GM12878 (cell line): ENCODE measurements around the gene PTPRQ.

Source experiments
- BCL3 ChIP-seq: IDR thresholded peaks from 2 replicates; pipeline ENCODE4 v1.6.1; 2011; ENCODE audit warnings: borderline replicate concordance, low read depth, mild to moderate bottlenecking, moderate library complexity, low read length; ENCODE audit not compliant: insufficient read depth, poor library complexity, severe bottlenecking
- BCLAF1 ChIP-seq: fragments of 450-650 bp; IDR thresholded peaks from 2 replicates; pipeline ENCODE4 v1.6.1; 2017; ENCODE audit warnings: antibody characterized with exemption, mild to moderate bottlenecking, moderate library complexity
- CEBPZ ChIP-seq: fragments of 150-350 bp; IDR thresholded peaks from 2 replicates; pipeline ENCODE4 v1.6.1; 2016; ENCODE audit warnings: low read depth, low read length
- CTCF ChIP-seq, 3 experiments: IDR thresholded peaks in 2 of 3; conservative IDR thresholded peaks in 1 of 3; 2 replicates each; pipeline ENCODE4 v1.5.1; 2011; ENCODE audit warnings: low read depth in 3 of 3, low read length in 3 of 3, mild to moderate bottlenecking in 3 of 3, control low read depth in 2 of 3, moderate library complexity in 2 of 3, inconsistent platforms in 1 of 3, mixed read lengths in 1 of 3; ENCODE audit not compliant: control insufficient read depth in 2 of 3, insufficient read depth in 1 of 3; ENCODE audit errors: extremely low read depth in 1 of 3
- EZH2 ChIP-seq: IDR thresholded peaks from 2 replicates; pipeline ENCODE4 v1.6.1; 2012; ENCODE audit warnings: low read depth, mild to moderate bottlenecking, control low read depth, inconsistent platforms, low read length, borderline replicate concordance; ENCODE audit not compliant: control insufficient read depth
- FOXM1 ChIP-seq: IDR thresholded peaks from 2 replicates; pipeline ENCODE4 v1.6.1; 2012; ENCODE audit warnings: low read depth, mild to moderate bottlenecking, inconsistent platforms, low read length, moderate library complexity
- NFXL1 ChIP-seq: fragments of 450-650 bp; IDR thresholded peaks from 2 replicates; pipeline ENCODE4 v1.6.1; 2017; ENCODE audit warnings: antibody characterized with exemption, mild to moderate bottlenecking, borderline replicate concordance
- NRF1 ChIP-seq: conservative IDR thresholded peaks from 2 replicates; pipeline ENCODE4 v1.6.1; 2011; ENCODE audit warnings: mild to moderate bottlenecking, low read depth, low read length, improper control_type of control experiment
- PBX3 ChIP-seq: IDR thresholded peaks from 2 replicates; pipeline ENCODE4 v1.6.1; 2011; ENCODE audit warnings: mild to moderate bottlenecking, low read depth, low read length, moderate library complexity; ENCODE audit not compliant: insufficient replicate concordance
- ZSCAN29 ChIP-seq: fragments of 450-650 bp; IDR thresholded peaks from 2 replicates; pipeline ENCODE4 v1.6.1; 2017; ENCODE audit warnings: mild to moderate bottlenecking, moderate library complexity

GRCh38 chr12:80551897-80552296 lies 107.9 kb downstream of the PTPRQ start:
- TF ChIP-seq CTCF (IDR thresholded peaks at IDR 0.05 in 2 of 3, conservative IDR thresholded peaks at IDR 0.05 in 1 of 3; ENCODE audit: control insufficient read depth in 2 of 3, extremely low read depth in 1 of 3, insufficient read depth in 1 of 3, low read depth in 3 of 3, low read length in 3 of 3) = no peak
- TF ChIP-seq NRF1 = no peak
- no peak for TF ChIP-seq PBX3
- no peak for TF ChIP-seq NFXL1
- no peak for TF ChIP-seq ZSCAN29
- TF ChIP-seq BCLAF1 = no peak
- no peak for TF ChIP-seq EZH2
- TF ChIP-seq FOXM1 = no peak
- no peak for TF ChIP-seq BCL3
- TF ChIP-seq CEBPZ = no peak
